Activated CD4-positive, alpha-beta T cell treated with anti-CD3 and anti-CD28 coated beads, Interleukin-2, amount 50 U/mL, for 24 hours (primary cell): ENCODE data around the gene PI4K2A.
"Not testable (repeated sequence)": the region's sequence is repeated elsewhere in the genome, so short reads cannot be mapped to it uniquely, and the experiment has no call there.

Experiments
- DNase-seq, 2 donors: peaks; one replicate each; pipeline ENCODE4 v3.0.0-alpha.2; 2020; ENCODE audit warnings: low read depth in 1 of 2, low spot score in 1 of 2

The PI4K2A gene

GRCh38 chr10:97631098-97631497, 9.4 kb upstream of the PI4K2A start:
- DNase-seq: no peak

GRCh38 chr10:97632949-97633884, 7.3 kb upstream of the PI4K2A start, which contains the start of gene MORN4:
Gene MORN4 (minus strand): TSS chr10:97633500. CDS start chr10:97619653, 13,847 bp downstream.
- DNase-seq: peak; percentile 82 to 86

- no peak for DNase-seq
These were observed 6.5 kb upstream of the PI4K2A start for GRCh38 chr10:97633921-97634320.

GRCh38 chr10:97635577-97635976, 4.9 kb upstream of the PI4K2A start:
- no peak for DNase-seq

- DNase-seq: not testable (repeated sequence)
These were observed 1.4 kb upstream of the PI4K2A start for GRCh38 chr10:97639090-97639489.

GRCh38 chr10:97640868-97641811, 669 bp downstream of the PI4K2A start:
- DNase-seq: peak in 1 of 2 donors; percentile 13

- not testable (repeated sequence) for DNase-seq
These were observed 2.1 kb downstream of the PI4K2A start for GRCh38 chr10:97642471-97643159.

GRCh38 chr10:97643441-97643985, 3.0 kb downstream of the PI4K2A start:
- no peak for DNase-seq

GRCh38 chr10:97644936-97645335, 4.5 kb downstream of the PI4K2A start:
- no peak for DNase-seq

GRCh38 chr10:97647556-97647955, 7.1 kb downstream of the PI4K2A start:
- no peak for DNase-seq

- DNase-seq: peak in 1 of 2 donors; percentile 33
These were observed 8.3 kb downstream of the PI4K2A start for GRCh38 chr10:97648562-97649404.

GRCh38 chr10:97649405-97649750, 8.9 kb downstream of the PI4K2A start:
- DNase-seq: not testable (repeated sequence)

- DNase-seq: no peak
These were observed 10.3 kb downstream of the PI4K2A start for GRCh38 chr10:97650726-97651125.

- DNase-seq: no peak
These were observed 11.3 kb downstream of the PI4K2A start for GRCh38 chr10:97651773-97652172.

- no peak for DNase-seq
These were observed 16.3 kb downstream of the PI4K2A start for GRCh38 chr10:97656777-97657176.

- no peak for DNase-seq
These were observed 19.1 kb downstream of the PI4K2A start for GRCh38 chr10:97659589-97659988.

- no peak for DNase-seq
These were observed 23.9 kb downstream of the PI4K2A start for GRCh38 chr10:97664282-97664850.

GRCh38 chr10:97666992-97667391, 26.5 kb downstream of the PI4K2A start:
- DNase-seq: no peak

GRCh38 chr10:97667463-97667862, 27.0 kb downstream of the PI4K2A start:
- no peak for DNase-seq
